Motor neuron (in vitro differentiated cells): ENCODE measurements around the gene KCNC4. TPM values are rescaled to one million over a fixed set of nuclear protein-coding genes. Genes with fewer than 3 reads are reported as not detected.

Source experiments
- ATAC-seq, 8 experiments: fragments of 200-7000 bp; cut with Tn5 transposase; replicated peaks in 6 of 8; 2 replicates each; pipeline ENCODE4 v1.8.0; 2021; ENCODE audit warnings: mild to moderate bottlenecking in 8 of 8, moderate library complexity in 8 of 8
- H3K27ac ChIP-seq, 2 donors: fragments of 250-450 bp; sonication (Bioruptor Pico); 2 replicates each; pipeline ENCODE4 v1.9.0; 2021; ENCODE audit warnings: antibody characterized with exemption in 2 of 2, mild to moderate bottlenecking in 2 of 2, moderate library complexity in 1 of 2
- H3K4me1 ChIP-seq, 2 donors: fragments of 250-450 bp; sonication (Bioruptor Pico); replicated peaks in 1 of 2; 2 replicates each; pipeline ENCODE4 v1.6.1; 2021; ENCODE audit warnings: antibody characterized with exemption in 2 of 2, mild to moderate bottlenecking in 2 of 2, moderate library complexity in 1 of 2
- H3K4me3 ChIP-seq, 5 donors: fragments of 250-450 bp; sonication (Bioruptor Pico); 2 replicates each; pipeline ENCODE4 v1.9.0; 2021; ENCODE audit warnings: antibody characterized with exemption in 5 of 5, mild to moderate bottlenecking in 5 of 5, moderate library complexity in 4 of 5
- WGBS, 10 experiments: fragments of 450-650 bp; shearing (Covaris generic); methylation state at CpG; one replicate each; pipeline ENCODE4 v1.0.0; 2022; 5-methylcytosine and 5-hydroxymethylcytosine counted together
- in situ Hi-C, 9 experiments: fragments of 400-800 bp; cut with MboI; loops; one replicate each; pipeline ENCODE4 v1.15.0; 2021; ENCODE audit warnings: low sequenced_read_pairs in 9 of 9, low pct_unique_long_range_greater_than_20kb in 2 of 9; ENCODE audit not compliant: unreplicated experiment in 9 of 9
- total RNA-seq, 8 experiments: library from RNA; unstranded; fragments of 300-600 nt; gene quantifications; 2 replicates each; pipeline versions ENCODE4 v1.2.3 to v1.2.4, GENCODE V29; 2022

Gene KCNC4
- total RNA-seq, 8 experiments from 2014 or later = 0.56 to 8.1 (median 4.5) TPM

- 49 to 79% (median 67%) methylated on average over 2 to 4 of the region's 4 CpGs; no CpG with 5 or more reads in 5 of the 10 experiments for WGBS, 10 experiments
- in situ Hi-C loops = no loop called here
- H3K4me3 ChIP-seq = no peak overlapping the region
- no peak overlapping the region for H3K27ac ChIP-seq
- H3K4me1 ChIP-seq = peaks cover 19 to 22% of the 10 kb centered on the region in 2 donors
- no peak for ATAC-seq
Observed at GRCh38 chr1:110242062-110242461, 31.9 kb downstream of the KCNC4 start.

GRCh38 chr1:110242731-110243130, 32.6 kb downstream of the KCNC4 start:
- in situ Hi-C loops = no loop called here
- WGBS, 10 experiments = 92 to 100% (median 93%) methylated on average over 2 to 4 of the region's 4 CpGs; no CpG with 5 or more reads in 6 of the 10 experiments
- no peak overlapping the region for H3K27ac ChIP-seq
- no peak for ATAC-seq
- no peak overlapping the region for H3K4me3 ChIP-seq
- peaks cover 17 to 21% of the 10 kb centered on the region in 2 donors for H3K4me1 ChIP-seq

GRCh38 chr1:110243146-110243545, 33.0 kb downstream of the KCNC4 start:
- Histone ChIP-seq H3K27ac (no peak overlapping the region), H3K4me1 (peaks cover 17 to 18% of the 10 kb centered on the region in 2 donors), H3K4me3 (no peak overlapping the region)
- peak in 3 of 8 experiments; percentile 9 to 22 (median 18) for ATAC-seq
- in situ Hi-C loops = no loop called here
- WGBS, 10 experiments = 0 to 80% (median 70%) methylated on average over 1 to 7 of the region's 7 CpGs; no CpG with 5 or more reads in 3 of the 10 experiments

GRCh38 chr1:110243574-110243973, 33.5 kb downstream of the KCNC4 start:
- in situ Hi-C loops = no loop called here
- Histone ChIP-seq H3K4me1 (peaks cover 17 to 18% of the 10 kb centered on the region in 2 donors), H3K27ac (no peak overlapping the region), H3K4me3 (no peak overlapping the region)
- peak in 5 of 8 experiments; percentile 24 to 92 (median 82) for ATAC-seq
- 8 to 70% (median 30%) methylated on average over 1 to 9 of the region's 9 CpGs; no CpG with 5 or more reads in 4 of the 10 experiments for WGBS, 10 experiments

- ATAC-seq = no peak
- no peak overlapping the region for H3K27ac ChIP-seq
- H3K4me3 ChIP-seq = no peak overlapping the region
- H3K4me1 ChIP-seq = peaks cover 17 to 29% of the 10 kb centered on the region in 2 donors
- 0 to 92% (median 76%) methylated on average over 1 to 9 of the region's 9 CpGs for WGBS, 10 experiments
- in situ Hi-C loops = no loop called here
Observed at GRCh38 chr1:110245876-110246620, 35.9 kb downstream of the KCNC4 start.

GRCh38 chr1:110248746-110249145, 38.6 kb downstream of the KCNC4 start:
- H3K4me3 ChIP-seq = no peak overlapping the region
- ATAC-seq = no peak
- no peak overlapping the region for H3K27ac ChIP-seq
- in situ Hi-C loops = no loop called here
- WGBS, 10 experiments = 30 to 92% (median 69%) methylated on average over 1 to 4 of the region's 4 CpGs; no CpG with 5 or more reads in 2 of the 10 experiments
- H3K4me1 ChIP-seq = peaks cover 16 to 20% of the 10 kb centered on the region in 2 donors

- Histone ChIP-seq H3K27ac (no peak overlapping the region), H3K4me3 (no peak overlapping the region), H3K4me1 (peaks cover 14 to 19% of the 10 kb centered on the region in 2 donors)
- peak in 6 of 8 experiments; percentile 27 to 97 (median 71) for ATAC-seq
- in situ Hi-C loops = no loop called here
- WGBS, 10 experiments = 0 to 72% (median 42%) methylated on average over 1 to 4 of the region's 4 CpGs; no CpG with 5 or more reads in 4 of the 10 experiments
Observed at GRCh38 chr1:110249256-110249655, 39.1 kb downstream of the KCNC4 start.

GRCh38 chr1:110250008-110250407, 39.9 kb downstream of the KCNC4 start:
- H3K4me3 ChIP-seq = no peak overlapping the region
- in situ Hi-C loops = no loop called here
- WGBS, 10 experiments = 21 to 77% (median 56%) methylated on average over 1 to 4 of the region's 4 CpGs; no CpG with 5 or more reads in 2 of the 10 experiments
- H3K4me1 ChIP-seq = peaks cover 14 to 20% of the 10 kb centered on the region in 2 donors
- peak in 1 of 8 experiments; percentile 53 for ATAC-seq
- H3K27ac ChIP-seq = no peak overlapping the region

GRCh38 chr1:110250749-110251148, 40.6 kb downstream of the KCNC4 start:
- ATAC-seq = no peak
- 20 to 86% (median 59%) methylated on average over 1 to 2 of the region's 2 CpGs; no CpG with 5 or more reads in 4 of the 10 experiments for WGBS, 10 experiments

GRCh38 chr1:110253213-110253612, 43.1 kb downstream of the KCNC4 start:
- WGBS, 10 experiments = 43 to 86% (median 80%) methylated on average over 1 of the region's 1 CpG; no CpG with 5 or more reads in 6 of the 10 experiments
- H3K27ac ChIP-seq = no peak overlapping the region
- H3K4me1 ChIP-seq = peaks cover 20 to 37% of the 10 kb centered on the region in 2 donors
- ATAC-seq = no peak
- H3K4me3 ChIP-seq = no peak overlapping the region
- in situ Hi-C loops = no loop called here

More at GRCh38 chr1:110250749-110251148, 40.6 kb downstream of the KCNC4 start:
- in situ Hi-C loops = no loop called here
- no peak overlapping the region for H3K27ac ChIP-seq
- H3K4me1 ChIP-seq = peaks cover 20 to 27% of the 10 kb centered on the region in 2 donors
- H3K4me3 ChIP-seq = no peak overlapping the region

GRCh38 chr1:110254604-110255391, 44.7 kb downstream of the KCNC4 start:
- in situ Hi-C loops = no loop called here
- H3K4me1 ChIP-seq = peaks cover 10 to 25% of the 10 kb centered on the region in 2 donors
- ATAC-seq = no peak
- no peak overlapping the region for H3K4me3 ChIP-seq
- WGBS, 10 experiments = 40 to 88% (median 77%) methylated on average over 1 to 5 of the region's 6 CpGs; no CpG with 5 or more reads in 1 of the 10 experiments
- H3K27ac ChIP-seq = no peak overlapping the region

GRCh38 chr1:110255392-110255787, 45.3 kb downstream of the KCNC4 start:
- 0 to 60% (median 43%) methylated on average over 1 to 3 of the region's 4 CpGs; no CpG with 5 or more reads in 4 of the 10 experiments for WGBS, 10 experiments
- ATAC-seq = peak in 6 of 8 experiments; percentile 49 to 98 (median 88)
- Histone ChIP-seq H3K27ac (no peak overlapping the region), H3K4me1 (peaks cover 6 to 19% of the 10 kb centered on the region in 2 donors), H3K4me3 (no peak overlapping the region)
- in situ Hi-C loops = no loop called here

- in situ Hi-C loops = no loop called here
- peak in 2 of 8 experiments; percentile 43 to 92 for ATAC-seq
- Histone ChIP-seq H3K4me3 (no peak overlapping the region), H3K4me1 (peaks cover 6 to 19% of the 10 kb centered on the region in 2 donors), H3K27ac (no peak overlapping the region)
- WGBS, 10 experiments = 0 to 86% (median 68%) methylated on average over 1 to 2 of the region's 2 CpGs; no CpG with 5 or more reads in 4 of the 10 experiments
Observed at GRCh38 chr1:110258734-110259133, 48.6 kb downstream of the KCNC4 start.
